NCI-H526 treated with DMSO at 0.1 percent for 48 hours (cell line): ENCODE data around the gene TMEM222.

Experiments
- DNase-seq: peaks from one replicate; lab custom pipeline; 2025; lab: John Stamatoyannopoulos, UW

TMEM222 gene

DNA sequence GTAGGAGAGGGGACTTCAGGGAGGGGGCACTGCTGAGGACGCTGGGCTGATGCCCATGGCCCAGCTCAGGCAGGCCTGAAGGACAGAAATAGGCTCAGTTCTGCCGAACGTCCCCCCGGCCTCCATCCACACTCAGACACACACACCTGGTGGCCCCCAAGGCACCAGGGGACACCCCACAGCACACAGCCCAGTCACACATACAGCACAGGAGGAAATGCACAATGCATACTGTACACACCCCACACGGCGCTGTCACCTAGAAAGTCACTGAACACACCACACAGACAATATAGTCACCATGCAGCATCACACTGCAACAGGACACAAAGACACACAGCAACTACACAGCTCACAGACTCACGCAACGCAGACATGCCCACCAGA, 20.4 kb downstream of the TMEM222 start:
- DNase-seq, result no peak

DNA sequence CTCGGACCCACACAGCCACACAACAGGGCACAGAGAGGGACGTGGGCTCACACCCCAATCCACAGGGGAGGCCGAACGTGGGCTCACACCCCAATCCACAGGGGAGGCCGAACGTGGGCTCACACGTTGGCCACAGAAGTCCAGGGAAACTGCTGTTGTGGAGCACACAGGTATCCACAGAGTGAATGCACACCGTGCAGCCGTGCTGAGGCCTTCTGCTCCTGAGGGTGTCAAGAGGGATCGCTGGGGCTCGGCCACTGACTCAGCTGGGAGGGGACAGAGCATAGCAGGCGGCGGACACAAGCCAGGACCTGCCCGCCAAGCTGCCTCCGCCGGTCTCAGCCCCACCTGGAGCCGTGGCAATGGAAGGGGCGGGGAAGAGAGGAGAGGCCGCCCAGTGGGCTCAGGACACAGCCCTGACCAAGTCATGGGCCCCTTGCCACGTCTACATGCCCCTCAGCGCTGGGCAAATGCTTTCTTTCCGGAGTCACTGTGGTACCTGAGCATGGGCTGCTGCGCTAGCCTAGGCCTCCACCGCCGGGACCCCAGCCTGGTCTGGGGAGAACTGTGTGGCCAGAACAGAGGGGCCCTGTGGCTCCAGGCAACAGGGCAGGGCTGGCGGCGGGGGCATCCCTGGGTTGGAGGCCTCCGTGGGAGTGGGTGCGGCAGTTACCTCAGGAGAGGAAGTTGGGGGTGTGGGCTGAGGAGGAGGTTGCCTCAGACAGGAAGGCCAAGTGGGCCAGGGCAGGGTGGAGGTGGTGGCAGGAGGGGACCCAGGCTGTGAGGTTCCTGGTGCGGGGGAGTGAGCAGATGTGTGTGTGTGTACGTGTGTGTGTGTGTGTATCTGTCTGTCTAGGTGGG, 21.0 kb downstream of the TMEM222 start:
- peak; percentile 59 for DNase-seq

GRCh38 chr1:27343639-27344025, 21.7 kb downstream of the TMEM222 start:
- DNase-seq, result no peak

DNA sequence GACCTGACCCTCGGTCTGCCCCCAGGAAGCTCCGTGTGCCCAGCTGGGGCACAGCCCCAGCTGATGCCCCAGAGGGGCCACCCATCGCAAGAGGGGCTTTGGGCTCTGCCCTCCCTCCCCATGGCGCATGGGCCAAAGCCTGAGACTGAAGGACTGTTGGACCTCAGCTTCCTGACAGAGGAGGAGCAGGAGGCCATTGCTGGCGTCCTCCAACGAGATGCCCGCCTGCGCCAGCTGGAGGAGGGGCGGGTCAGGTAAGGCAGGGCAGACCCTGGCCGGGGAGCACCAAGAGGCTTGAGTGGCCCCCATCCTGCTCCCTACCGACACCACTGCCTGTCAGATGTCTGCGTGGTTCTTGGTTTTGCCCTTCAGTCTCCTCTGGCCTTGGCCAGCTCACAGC, 23.3 kb downstream of the TMEM222 start:
- no peak for DNase-seq

GRCh38 chr1:27346357-27346756, 24.4 kb downstream of the TMEM222 start:
- no peak for DNase-seq

- no peak for DNase-seq
These were observed 25.1 kb downstream of the TMEM222 start for GRCh38 chr1:27346991-27347624.

GRCh38 chr1:27348861-27349783, 27.2 kb downstream of the TMEM222 start:
- peak; percentile 77 for DNase-seq

GRCh38 chr1:27349784-27350662, 28.1 kb downstream of the TMEM222 start:
- peak; percentile 60 for DNase-seq

DNA sequence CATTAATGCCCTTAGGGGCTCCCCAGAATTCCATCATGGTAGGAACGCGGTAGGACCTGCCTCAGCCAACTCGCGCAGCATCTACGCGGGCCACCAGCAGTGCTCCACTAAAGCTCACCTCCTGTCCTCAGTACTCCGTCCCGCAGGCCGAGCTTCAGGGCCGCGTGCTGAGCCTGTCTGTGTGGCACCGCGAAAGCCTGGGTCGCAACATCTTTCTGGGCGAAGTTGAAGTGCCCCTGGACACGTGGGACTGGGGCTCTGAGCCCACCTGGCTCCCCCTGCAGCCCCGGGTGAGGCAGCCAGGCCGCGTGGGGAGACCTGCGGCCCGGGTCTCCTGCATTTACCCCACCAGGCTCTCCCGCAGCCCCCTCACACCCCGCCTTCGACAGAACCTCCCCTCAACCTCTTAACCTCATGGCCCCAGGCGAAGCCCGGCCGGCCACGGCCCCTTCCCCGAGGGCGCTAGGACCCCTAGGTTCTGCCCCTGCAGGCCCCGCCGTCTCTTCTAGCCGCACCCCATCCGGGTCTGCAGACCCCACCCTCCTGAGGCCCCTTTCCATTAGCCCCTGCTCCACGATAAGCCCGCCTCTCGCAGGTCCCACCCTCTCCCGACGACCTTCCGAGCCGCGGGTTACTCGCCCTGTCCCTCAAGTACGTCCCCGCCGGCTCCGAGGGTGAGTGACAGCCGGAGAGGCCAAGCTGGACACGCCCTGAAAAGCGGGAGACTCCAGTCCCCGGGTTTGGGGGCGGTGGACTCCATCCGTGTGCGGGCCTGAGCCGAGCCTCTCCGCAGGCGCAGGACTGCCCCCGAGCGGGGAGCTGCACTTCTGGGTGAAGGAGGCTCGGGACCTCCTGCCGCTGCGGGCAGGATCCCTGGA, 28.9 kb downstream of the TMEM222 start:
- DNase-seq, result no peak

GRCh38 chr1:27351541-27352107, 29.7 kb downstream of the TMEM222 start:
- no peak for DNase-seq

DNA sequence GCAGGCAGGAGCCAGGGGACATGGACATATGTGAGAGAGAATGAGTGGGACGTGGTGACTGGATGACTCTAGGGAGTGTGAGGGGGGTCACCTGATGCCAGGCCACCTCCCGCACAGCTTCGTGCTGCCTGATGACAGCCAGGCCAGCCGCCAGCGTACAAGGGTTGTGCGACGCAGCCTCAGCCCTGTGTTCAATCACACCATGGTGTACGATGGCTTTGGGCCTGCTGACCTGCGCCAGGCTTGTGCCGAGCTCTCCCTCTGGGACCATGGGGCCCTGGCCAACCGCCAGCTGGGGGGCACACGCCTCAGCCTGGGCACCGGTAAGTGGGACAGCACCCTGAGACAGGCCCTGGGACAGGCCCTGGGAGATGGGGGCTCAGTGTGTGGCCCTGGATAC, 31.2 kb downstream of the TMEM222 start:
- DNase-seq, result no peak

GRCh38 chr1:27353629-27354028, 31.7 kb downstream of the TMEM222 start:
- DNase-seq, result no peak

GRCh38 chr1:27355683-27356082, 33.7 kb downstream of the TMEM222 start:
- DNase-seq, result no peak

DNA sequence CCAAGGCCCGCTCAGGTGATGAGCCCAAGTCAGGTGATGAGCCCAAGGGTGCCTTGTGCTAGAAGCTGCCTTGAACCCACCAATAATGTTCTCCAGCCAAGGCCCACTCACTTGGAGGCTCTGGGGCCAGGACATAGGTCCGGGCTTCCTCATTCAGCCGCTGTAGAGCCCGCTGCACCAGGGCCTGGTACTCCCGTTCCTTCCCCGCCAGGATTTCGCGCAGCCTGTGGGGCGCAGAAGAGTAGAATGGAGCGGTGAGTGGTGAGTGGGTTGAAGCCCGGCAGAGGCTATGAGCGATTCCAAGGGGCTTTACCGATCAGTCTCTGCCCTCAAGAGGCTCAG, 34.3 kb downstream of the TMEM222 start:
- DNase-seq, result no peak

DNA sequence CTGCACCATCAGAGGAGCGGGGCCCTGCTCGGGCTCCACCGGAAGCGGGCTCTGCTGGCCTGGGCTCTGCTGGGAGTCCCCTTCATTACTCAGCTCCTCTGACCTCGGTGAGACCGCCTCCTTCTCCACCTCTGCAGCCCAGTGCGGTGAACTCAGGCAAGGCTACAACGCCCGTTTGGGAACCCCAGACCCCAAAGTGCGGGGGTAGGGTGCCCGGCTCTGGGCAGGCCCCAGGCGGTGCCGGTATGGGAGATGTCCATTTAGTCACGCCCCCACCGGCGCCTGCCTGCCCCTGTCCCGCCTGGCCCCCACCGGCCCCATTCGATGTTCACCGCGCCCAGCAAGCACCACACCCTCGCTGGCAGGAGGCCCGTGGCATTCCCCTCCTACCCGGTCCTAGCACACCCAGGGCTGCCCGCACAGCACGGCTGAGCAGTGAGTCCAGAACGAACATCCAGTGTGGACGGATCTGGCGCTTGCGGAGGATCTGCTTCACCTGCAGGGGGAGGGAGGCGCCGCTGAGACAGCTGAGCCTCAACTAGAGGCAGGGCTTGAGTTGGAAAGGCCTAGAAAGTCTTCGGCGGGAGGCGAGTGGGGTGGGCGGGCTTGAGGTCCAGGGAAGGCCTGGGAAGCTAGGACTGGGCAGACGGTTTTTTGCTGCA, 34.8 kb downstream of the TMEM222 start:
- DNase-seq, result no peak

- peak; percentile 54 for DNase-seq
These were observed 35.5 kb downstream of the TMEM222 start for GRCh38 chr1:27357281-27358037.

DNA sequence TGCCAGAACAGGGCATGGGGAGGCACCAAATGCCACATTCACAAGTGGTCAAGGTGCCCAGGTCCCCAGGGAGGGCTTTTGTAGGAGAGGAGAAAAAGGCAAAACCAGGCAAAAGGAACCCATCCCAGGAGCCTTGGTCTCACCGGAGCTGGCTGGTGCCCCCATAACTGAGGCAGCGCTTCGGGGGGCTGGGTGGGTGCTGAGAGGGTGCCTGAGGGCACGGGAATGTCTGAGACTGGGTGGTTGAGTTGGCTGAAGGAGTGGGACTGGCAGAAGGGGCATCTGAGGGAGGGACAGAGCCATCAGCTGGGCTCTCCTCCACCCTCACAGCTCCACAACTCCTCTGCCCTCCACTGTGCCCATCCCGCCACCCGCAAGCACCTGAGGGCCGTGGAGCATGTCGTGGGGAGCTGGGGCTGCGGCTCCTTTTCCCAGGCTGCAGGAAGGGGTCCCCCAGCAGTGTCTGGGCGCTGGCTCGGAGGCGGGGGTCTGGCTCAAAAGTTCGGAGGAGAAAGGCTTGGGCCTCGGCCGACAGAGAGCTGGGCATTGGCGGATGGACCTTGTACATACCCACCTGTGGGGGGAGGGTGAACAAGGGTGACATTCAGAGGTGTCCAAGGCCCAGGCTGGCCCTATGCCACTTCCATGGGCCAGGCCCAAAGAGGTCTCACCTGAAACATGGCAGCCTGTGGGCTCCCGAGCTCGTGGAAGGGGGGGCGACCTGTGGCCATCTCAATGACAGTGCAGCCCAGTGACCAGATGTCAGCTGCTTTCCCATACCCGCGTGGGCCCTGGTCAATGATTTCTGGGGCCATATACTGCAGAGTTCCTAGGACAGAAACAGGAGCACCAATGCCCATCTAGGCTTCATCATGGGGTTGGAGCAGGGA, 36.3 kb downstream of the TMEM222 start:
- no peak for DNase-seq

- DNase-seq, result no peak
These were observed 37.0 kb downstream of the TMEM222 start for GRCh38 chr1:27358928-27359313.
